WTC11 (cell line): Measurements from ENCODE around the gene IGFBP5. TPM values are rescaled to one million over a fixed set of nuclear protein-coding genes. Genes with fewer than 3 reads are reported as not detected.

Experiments used
- ATF1 ChIP-seq: sonication (generic); formaldehyde crosslinking; IDR thresholded peaks from 2 replicates; pipeline ENCODE4 v1.8.1; 2023; ENCODE audit warnings: mild to moderate bottlenecking, moderate library complexity, missing genetic modification reagents
- CREM ChIP-seq: sonication (generic); formaldehyde crosslinking; IDR thresholded peaks from 2 replicates; pipeline ENCODE4 v1.8.1; 2022; ENCODE audit warnings: mild to moderate bottlenecking, missing genetic modification reagents, moderate library complexity
- ELF4 ChIP-seq: sonication (generic); formaldehyde crosslinking; IDR thresholded peaks from 2 replicates; pipeline ENCODE4 v1.8.1; 2022; ENCODE audit warnings: low read depth, mild to moderate bottlenecking, moderate library complexity, missing genetic modification reagents
- EMX1 ChIP-seq: fragments of 250-450 bp; sonication (Bioruptor Pico); IDR thresholded peaks from 2 replicates; pipeline ENCODE4 v1.8.0; 2021; ENCODE audit warnings: mild to moderate bottlenecking
- ETV6 ChIP-seq: sonication (generic); formaldehyde crosslinking; IDR thresholded peaks from 2 replicates; pipeline ENCODE4 v1.8.1; 2022; ENCODE audit warnings: mild to moderate bottlenecking, missing genetic modification reagents
- GABPB1 ChIP-seq: sonication (generic); formaldehyde crosslinking; IDR thresholded peaks from 2 replicates; pipeline ENCODE4 v1.8.1; 2023; ENCODE audit warnings: mild to moderate bottlenecking, missing genetic modification reagents
- GRHL2 ChIP-seq: fragments of 250-450 bp; sonication (Bioruptor Pico); IDR thresholded peaks from 2 replicates; pipeline ENCODE4 v1.8.0; 2022; ENCODE audit warnings: mild to moderate bottlenecking, moderate library complexity; ENCODE audit not compliant: insufficient replicate concordance, severe bottlenecking
- IRF2 ChIP-seq: sonication (generic); formaldehyde crosslinking; IDR thresholded peaks from 2 replicates; pipeline ENCODE4 v1.8.0; 2022; ENCODE audit warnings: low read depth, missing genetic modification reagents, borderline replicate concordance
- JAZF1 ChIP-seq: fragments of 250-450 bp; sonication (Bioruptor Pico); IDR thresholded peaks from 2 replicates; pipeline ENCODE4 v1.9.0; 2021; ENCODE audit warnings: moderate library complexity, mild to moderate bottlenecking, inconsistent platforms
- JUN ChIP-seq: sonication (generic); formaldehyde crosslinking; IDR thresholded peaks from 2 replicates; pipeline ENCODE4 v1.8.0; 2023; ENCODE audit warnings: mild to moderate bottlenecking, missing genetic modification reagents
- MYBL2 ChIP-seq: sonication (generic); formaldehyde crosslinking; IDR thresholded peaks from 2 replicates; pipeline ENCODE4 v1.8.1; 2023; ENCODE audit warnings: mild to moderate bottlenecking, moderate library complexity, missing genetic modification reagents
- NFE2L1 ChIP-seq: sonication (generic); formaldehyde crosslinking; IDR thresholded peaks from 2 replicates; pipeline ENCODE4 v1.8.1; 2023; ENCODE audit warnings: missing genetic modification reagents
- NFYB ChIP-seq: sonication (generic); formaldehyde crosslinking; conservative IDR thresholded peaks from 2 replicates; pipeline ENCODE4 v1.8.0; 2022; ENCODE audit warnings: low read depth, missing genetic modification reagents
- NR2C2 ChIP-seq: sonication (generic); formaldehyde crosslinking; IDR thresholded peaks from 2 replicates; pipeline ENCODE4 v1.8.0; 2022; ENCODE audit warnings: mild to moderate bottlenecking, missing genetic modification reagents
- PRRX2 ChIP-seq: fragments of 250-450 bp; sonication (Bioruptor Pico); IDR thresholded peaks from 2 replicates; pipeline ENCODE4 v1.8.0; 2021; ENCODE audit warnings: mild to moderate bottlenecking
- RELA ChIP-seq: sonication (generic); formaldehyde crosslinking; IDR thresholded peaks from 2 replicates; pipeline ENCODE4 v1.8.1; 2022; ENCODE audit warnings: missing genetic modification reagents, mild to moderate bottlenecking, borderline replicate concordance
- RORB ChIP-seq: fragments of 250-450 bp; sonication (Bioruptor Pico); IDR thresholded peaks from 2 replicates; pipeline ENCODE4 v1.9.0; 2021; ENCODE audit warnings: mild to moderate bottlenecking
- TP53 ChIP-seq: sonication (generic); formaldehyde crosslinking; IDR thresholded peaks from 2 replicates; pipeline ENCODE4 v1.8.1; 2023; ENCODE audit warnings: mild to moderate bottlenecking, missing genetic modification reagents
- ZBTB21 ChIP-seq: sonication (generic); formaldehyde crosslinking; IDR thresholded peaks from 2 replicates; pipeline ENCODE4 v1.8.1; 2023; ENCODE audit warnings: mild to moderate bottlenecking, missing genetic modification reagents, borderline replicate concordance
- ZNF263 ChIP-seq: sonication (generic); formaldehyde crosslinking; IDR thresholded peaks from 2 replicates; pipeline ENCODE4 v1.8.1; 2022; ENCODE audit warnings: low read depth, mild to moderate bottlenecking, moderate library complexity, missing genetic modification reagents
- ZNF416 ChIP-seq: fragments of 250-450 bp; sonication (Bioruptor Pico); IDR thresholded peaks from 2 replicates; pipeline ENCODE4 v1.9.0; 2021; ENCODE audit warnings: mild to moderate bottlenecking, inconsistent platforms
- total RNA-seq: library from RNA; stranded (reverse); gene quantifications from 3 replicates; pipeline ENCODE4 v1.2.3, GENCODE V29; 2021
- TF ChIP-seq, protein P1 (sequence below): sonication (generic); formaldehyde crosslinking; IDR thresholded peaks from 2 replicates; pipeline ENCODE4 v1.8.0; 2023; ENCODE audit warnings: missing genetic modification reagents, mild to moderate bottlenecking, borderline replicate concordance
- TF ChIP-seq, protein P2 (sequence below): sonication (generic); formaldehyde crosslinking; IDR thresholded peaks from 2 replicates; pipeline ENCODE4 v1.8.0; 2022; ENCODE audit warnings: mild to moderate bottlenecking, missing genetic modification reagents
- TF ChIP-seq, protein P3 (sequence below): sonication (generic); formaldehyde crosslinking; IDR thresholded peaks from 2 replicates; pipeline ENCODE4 v1.8.0; 2022; ENCODE audit warnings: mild to moderate bottlenecking, missing genetic modification reagents
- TF ChIP-seq, protein P4 (sequence below): sonication (generic); formaldehyde crosslinking; IDR thresholded peaks from 2 replicates; pipeline ENCODE4 v1.8.1; 2023; ENCODE audit warnings: mild to moderate bottlenecking, missing genetic modification reagents, moderate library complexity
- TF ChIP-seq, protein P5 (sequence below): sonication (generic); formaldehyde crosslinking; IDR thresholded peaks from 2 replicates; pipeline ENCODE4 v1.8.1; 2023; ENCODE audit warnings: mild to moderate bottlenecking, moderate library complexity, missing genetic modification reagents
- TF ChIP-seq, protein P6 (sequence below): fragments of 250-450 bp; sonication (Bioruptor Pico); conservative IDR thresholded peaks from 2 replicates; pipeline ENCODE4 v1.9.0; 2021; ENCODE audit warnings: mild to moderate bottlenecking
- TF ChIP-seq, protein P7 (sequence below): sonication (generic); formaldehyde crosslinking; IDR thresholded peaks from 2 replicates; pipeline ENCODE4 v1.8.1; 2023; ENCODE audit warnings: mild to moderate bottlenecking, missing genetic modification reagents

The IGFBP5 gene
- total RNA-seq, 1 experiment from 2014 or later = 5.3 TPM

DNA sequence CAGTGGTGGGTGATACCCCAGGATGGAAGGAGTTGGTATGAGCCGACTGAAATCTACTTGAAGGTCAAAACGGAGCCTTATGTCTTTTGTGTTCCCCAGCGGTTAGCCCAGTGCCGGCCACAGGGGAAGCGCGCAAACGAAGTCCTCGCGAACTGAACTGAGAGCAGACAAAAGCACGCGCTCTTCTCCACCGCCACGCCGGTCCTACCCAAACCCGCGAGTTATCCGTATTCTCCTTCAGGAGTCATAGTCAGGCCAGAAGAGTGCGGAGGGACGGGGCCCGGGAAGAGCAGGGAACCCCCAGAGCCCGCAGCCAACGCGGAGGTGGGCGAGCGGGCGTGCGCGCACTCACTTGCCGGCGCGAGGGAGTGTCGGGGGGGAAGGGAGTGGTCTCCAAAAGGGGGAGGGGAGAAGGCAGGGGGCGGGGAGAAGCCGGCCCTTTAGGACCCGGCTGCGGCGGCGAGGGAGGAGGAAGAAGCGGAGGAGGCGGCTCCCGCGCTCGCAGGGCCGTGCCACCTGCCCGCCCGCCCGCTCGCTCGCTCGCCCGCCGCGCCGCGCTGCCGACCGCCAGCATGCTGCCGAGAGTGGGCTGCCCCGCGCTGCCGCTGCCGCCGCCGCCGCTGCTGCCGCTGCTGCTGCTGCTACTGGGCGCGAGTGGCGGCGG lies 62.3 kb downstream of the IGFBP5 start, which contains the start of gene IGFBP2 (continued):
- TF ChIP-seq GABPB1 (no peak), ZBTB21 (CRISPR knock-in tag) (0 out of 2 replicates have a peak, but pooled peaks have one; percentile 23), ELF4 (CRISPR knock-in tag) (no peak), RORB (CRISPR knock-in tag) (no peak), ZNF263 (CRISPR knock-in tag) (no peak), NFE2L1 (CRISPR knock-in tag) (0 out of 2 replicates have a peak, but pooled peaks have one; percentile 31), PRRX2 (CRISPR knock-in tag) (no peak), CREM (CRISPR knock-in tag) (no peak; the same call in 1 of the 2 replicates), NR2C2 (CRISPR knock-in tag) (no peak), JAZF1 (CRISPR knock-in tag) (no peak), ATF1 (no peak), ETV6 (CRISPR knock-in tag) (0 out of 2 replicates have a peak, but pooled peaks have one; percentile 40), NFYB (CRISPR knock-in tag) (no peak), IRF2 (CRISPR knock-in tag) (no peak), RELA (CRISPR knock-in tag) (no peak), GRHL2 (CRISPR knock-in tag) (no peak), ZNF416 (CRISPR knock-in tag) (no peak), EMX1 (CRISPR knock-in tag) (no peak), MYBL2 (CRISPR knock-in tag) (peak; percentile 52; the same call in 1 of the 2 replicates), JUN (CRISPR knock-in tag) (no peak), TP53 (CRISPR knock-in tag) (no peak; the same call in 1 of the 2 replicates)
- TF ChIP-seq, protein P1, sequence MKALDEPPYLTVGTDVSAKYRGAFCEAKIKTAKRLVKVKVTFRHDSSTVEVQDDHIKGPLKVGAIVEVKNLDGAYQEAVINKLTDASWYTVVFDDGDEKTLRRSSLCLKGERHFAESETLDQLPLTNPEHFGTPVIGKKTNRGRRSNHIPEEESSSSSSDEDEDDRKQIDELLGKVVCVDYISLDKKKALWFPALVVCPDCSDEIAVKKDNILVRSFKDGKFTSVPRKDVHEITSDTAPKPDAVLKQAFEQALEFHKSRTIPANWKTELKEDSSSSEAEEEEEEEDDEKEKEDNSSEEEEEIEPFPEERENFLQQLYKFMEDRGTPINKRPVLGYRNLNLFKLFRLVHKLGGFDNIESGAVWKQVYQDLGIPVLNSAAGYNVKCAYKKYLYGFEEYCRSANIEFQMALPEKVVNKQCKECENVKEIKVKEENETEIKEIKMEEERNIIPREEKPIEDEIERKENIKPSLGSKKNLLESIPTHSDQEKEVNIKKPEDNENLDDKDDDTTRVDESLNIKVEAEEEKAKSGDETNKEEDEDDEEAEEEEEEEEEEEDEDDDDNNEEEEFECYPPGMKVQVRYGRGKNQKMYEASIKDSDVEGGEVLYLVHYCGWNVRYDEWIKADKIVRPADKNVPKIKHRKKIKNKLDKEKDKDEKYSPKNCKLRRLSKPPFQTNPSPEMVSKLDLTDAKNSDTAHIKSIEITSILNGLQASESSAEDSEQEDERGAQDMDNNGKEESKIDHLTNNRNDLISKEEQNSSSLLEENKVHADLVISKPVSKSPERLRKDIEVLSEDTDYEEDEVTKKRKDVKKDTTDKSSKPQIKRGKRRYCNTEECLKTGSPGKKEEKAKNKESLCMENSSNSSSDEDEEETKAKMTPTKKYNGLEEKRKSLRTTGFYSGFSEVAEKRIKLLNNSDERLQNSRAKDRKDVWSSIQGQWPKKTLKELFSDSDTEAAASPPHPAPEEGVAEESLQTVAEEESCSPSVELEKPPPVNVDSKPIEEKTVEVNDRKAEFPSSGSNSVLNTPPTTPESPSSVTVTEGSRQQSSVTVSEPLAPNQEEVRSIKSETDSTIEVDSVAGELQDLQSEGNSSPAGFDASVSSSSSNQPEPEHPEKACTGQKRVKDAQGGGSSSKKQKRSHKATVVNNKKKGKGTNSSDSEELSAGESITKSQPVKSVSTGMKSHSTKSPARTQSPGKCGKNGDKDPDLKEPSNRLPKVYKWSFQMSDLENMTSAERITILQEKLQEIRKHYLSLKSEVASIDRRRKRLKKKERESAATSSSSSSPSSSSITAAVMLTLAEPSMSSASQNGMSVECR (CRISPR knock-in tag) = no peak
- TF ChIP-seq, protein P2, sequence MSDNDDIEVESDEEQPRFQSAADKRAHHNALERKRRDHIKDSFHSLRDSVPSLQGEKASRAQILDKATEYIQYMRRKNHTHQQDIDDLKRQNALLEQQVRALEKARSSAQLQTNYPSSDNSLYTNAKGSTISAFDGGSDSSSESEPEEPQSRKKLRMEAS (CRISPR knock-in tag) = peak; percentile 77
- TF ChIP-seq, protein P3, sequence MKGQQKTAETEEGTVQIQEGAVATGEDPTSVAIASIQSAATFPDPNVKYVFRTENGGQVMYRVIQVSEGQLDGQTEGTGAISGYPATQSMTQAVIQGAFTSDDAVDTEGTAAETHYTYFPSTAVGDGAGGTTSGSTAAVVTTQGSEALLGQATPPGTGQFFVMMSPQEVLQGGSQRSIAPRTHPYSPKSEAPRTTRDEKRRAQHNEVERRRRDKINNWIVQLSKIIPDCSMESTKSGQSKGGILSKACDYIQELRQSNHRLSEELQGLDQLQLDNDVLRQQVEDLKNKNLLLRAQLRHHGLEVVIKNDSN (CRISPR knock-in tag) = no peak
- TF ChIP-seq, protein P4, sequence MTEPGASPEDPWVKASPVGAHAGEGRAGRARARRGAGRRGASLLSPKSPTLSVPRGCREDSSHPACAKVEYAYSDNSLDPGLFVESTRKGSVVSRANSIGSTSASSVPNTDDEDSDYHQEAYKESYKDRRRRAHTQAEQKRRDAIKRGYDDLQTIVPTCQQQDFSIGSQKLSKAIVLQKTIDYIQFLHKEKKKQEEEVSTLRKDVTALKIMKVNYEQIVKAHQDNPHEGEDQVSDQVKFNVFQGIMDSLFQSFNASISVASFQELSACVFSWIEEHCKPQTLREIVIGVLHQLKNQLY = no peak
- TF ChIP-seq, protein P5, sequence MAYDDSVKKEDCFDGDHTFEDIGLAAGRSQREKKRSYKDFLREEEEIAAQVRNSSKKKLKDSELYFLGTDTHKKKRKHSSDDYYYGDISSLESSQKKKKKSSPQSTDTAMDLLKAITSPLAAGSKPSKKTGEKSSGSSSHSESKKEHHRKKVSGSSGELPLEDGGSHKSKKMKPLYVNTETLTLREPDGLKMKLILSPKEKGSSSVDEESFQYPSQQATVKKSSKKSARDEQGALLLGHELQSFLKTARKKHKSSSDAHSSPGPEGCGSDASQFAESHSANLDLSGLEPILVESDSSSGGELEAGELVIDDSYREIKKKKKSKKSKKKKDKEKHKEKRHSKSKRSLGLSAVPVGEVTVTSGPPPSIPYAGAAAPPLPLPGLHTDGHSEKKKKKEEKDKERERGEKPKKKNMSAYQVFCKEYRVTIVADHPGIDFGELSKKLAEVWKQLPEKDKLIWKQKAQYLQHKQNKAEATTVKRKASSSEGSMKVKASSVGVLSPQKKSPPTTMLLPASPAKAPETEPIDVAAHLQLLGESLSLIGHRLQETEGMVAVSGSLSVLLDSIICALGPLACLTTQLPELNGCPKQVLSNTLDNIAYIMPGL (CRISPR knock-in tag) = peak; percentile 42; the same call in 1 of the 2 replicates
- TF ChIP-seq, protein P6, sequence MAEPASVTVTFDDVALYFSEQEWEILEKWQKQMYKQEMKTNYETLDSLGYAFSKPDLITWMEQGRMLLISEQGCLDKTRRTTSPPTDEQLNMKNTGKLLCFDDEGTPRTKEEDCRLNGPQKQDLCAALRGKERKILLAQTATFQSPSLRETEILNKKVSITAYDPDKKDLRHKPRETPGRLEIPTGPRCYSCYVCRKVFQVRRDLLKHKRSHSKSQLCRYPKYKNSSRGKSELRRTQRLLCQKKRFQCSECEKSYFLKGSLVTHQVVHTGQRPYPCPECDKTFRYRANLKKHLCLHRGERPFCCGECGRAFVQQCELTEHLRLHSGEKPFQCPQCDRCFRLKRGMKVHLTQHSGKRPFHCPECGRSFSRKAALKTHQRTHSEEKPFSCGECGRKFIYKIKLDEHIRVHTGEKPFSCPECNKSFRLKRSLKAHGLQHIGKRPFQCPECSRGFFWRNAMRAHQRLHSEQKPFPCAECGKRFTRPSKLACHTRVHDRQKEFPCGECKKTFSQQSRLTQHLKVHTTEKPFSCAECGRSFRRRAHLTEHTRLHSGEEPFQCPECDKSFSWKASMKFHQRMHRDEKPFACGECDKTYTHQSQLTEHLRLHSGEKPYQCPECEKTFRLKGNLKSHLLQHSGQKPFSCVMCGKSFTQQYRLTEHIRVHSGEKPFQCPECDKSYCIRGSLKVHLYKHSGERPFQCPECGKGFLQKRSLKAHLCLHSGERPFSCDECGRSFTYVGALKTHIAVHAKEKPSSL (CRISPR knock-in tag) = no peak
- TF ChIP-seq, protein P7, sequence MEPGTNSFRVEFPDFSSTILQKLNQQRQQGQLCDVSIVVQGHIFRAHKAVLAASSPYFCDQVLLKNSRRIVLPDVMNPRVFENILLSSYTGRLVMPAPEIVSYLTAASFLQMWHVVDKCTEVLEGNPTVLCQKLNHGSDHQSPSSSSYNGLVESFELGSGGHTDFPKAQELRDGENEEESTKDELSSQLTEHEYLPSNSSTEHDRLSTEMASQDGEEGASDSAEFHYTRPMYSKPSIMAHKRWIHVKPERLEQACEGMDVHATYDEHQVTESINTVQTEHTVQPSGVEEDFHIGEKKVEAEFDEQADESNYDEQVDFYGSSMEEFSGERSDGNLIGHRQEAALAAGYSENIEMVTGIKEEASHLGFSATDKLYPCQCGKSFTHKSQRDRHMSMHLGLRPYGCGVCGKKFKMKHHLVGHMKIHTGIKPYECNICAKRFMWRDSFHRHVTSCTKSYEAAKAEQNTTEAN (CRISPR knock-in tag) = no peak
